HG03520 (cell line): ENCODE results near the gene ARRDC4.

Experiments used
- ATAC-seq: cut with Tn5 transposase; IDR thresholded peaks from one replicate; pipeline ENCODE4 v1.9.1; 2021; ENCODE audit warnings: mild to moderate bottlenecking, moderate library complexity; ENCODE audit not compliant: unreplicated experiment

The ARRDC4 gene

GRCh38 chr15:97995881-97996603 is 35.5 kb downstream of the ARRDC4 start:
- no peak for ATAC-seq

DNA sequence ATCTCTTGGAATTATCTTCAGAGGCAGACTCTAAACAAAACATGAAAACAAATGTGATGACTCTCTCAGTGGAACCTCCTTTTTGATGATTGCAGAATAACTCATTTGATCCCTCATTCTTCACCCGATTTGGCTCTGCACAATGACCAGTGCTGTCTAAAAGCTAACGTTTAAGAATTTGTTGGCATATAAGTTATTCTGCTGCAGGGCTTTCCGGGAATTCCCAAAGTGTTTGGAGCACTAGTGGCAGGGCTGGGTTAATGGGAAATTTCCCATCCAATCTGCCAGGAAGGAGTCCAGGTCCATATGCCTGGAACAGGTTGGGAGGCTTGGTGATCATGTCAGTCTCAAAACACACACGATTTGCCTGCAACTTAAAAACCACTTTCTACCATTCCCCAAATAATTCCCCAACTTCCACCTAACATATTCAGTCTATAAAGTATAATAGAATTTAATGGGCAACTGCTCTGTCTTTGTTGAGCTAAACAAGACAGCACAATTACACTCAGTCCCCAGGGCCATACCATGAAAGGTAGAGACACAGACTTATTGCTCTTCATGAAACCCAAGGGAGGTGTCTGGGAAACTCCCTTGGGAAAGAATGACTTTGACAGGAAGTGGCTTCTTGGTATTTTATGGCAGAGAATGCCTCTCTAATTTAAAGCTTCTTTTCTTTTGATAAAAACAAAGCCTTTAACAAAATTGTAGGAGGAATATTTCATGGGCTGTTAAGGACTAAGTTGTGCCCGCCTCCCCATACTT is 38.0 kb downstream of the ARRDC4 start:
- ATAC-seq = no peak

DNA sequence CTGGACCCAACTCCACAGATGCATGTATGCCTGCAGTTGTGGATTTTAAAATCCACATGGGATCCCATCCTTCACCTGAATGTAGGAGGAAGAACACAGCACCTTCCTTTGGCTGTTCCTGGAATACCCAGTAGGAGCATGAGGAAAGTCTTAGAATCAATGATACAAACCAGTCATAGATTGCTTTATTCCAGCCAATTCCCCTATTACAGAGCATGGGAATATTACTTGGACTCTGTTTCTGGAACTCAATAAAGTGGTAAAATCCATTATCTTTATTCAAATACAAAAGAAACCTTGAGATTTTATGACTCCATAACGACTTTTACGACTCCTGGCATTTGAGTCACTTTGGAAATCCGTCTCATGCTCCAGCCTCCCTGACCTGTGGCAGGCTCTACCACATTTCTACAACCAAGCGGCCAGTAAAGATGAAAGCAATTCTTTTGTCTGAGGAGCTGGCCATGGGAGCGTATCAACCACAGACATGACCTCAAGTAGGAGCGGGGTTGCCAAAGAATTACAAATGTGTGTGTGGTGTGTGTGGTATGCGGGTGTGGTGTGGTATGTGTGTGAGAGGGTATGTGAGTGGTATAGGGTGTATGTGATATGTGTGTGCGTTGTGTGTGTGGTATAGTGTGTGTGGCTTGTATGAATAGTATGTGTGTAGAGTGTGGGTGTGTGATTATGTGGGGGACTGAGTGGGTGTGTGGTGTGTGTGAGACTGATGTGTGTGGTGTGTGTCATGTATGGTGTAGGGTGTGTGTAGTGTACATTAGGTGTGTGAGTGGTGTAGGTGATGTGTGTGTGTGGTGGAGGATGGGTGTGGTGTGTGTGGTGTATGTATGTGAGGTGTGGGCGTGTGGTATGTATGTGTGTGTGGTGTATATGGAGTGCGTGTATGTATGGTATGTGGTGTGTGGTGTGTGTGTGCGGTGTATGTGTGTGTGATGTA is 40.0 kb downstream of the ARRDC4 start:
- no peak for ATAC-seq

DNA sequence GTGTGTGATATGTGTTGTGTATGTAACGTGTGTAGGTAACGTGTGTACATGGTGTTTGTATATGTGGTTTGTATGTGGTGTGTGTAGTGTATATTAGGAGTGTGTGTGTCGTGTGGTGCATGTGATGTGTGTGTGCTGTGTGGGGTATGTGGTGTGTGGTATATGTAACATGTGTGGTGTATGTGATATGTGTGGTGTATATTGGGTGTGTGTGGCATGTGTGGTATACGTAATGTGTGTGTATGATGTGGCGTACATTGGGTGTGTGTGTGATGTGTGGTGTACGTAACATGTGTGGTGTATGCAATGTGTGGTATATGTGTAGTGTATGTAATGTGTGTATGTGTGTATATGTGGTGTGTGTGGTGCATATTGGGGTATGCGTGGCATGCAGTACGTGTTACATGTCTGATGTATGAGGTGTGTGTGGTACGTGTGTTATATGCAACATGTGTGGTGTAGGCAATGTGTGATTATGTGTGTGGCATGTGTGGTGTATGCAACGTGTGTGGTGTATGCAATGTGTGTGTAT is 41.2 kb downstream of the ARRDC4 start:
- no peak for ATAC-seq

DNA sequence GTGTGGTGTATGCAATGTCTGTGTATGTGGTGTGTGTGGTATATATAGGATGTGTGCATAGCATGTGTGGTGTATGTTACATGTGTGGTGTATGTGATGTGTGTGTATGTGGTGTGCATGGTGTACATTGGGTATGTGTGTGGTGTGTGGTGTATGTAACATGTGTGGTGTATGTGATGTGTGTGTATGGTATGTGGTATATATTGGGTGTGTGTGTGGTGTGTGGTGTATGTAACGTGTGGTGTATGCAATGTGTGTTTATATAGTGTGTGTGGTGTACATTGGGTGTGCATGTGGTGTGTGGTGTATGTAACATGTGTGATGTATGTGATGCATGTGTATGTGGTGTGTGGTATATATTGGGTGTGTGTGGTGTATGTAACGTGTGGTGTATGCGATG is 41.9 kb downstream of the ARRDC4 start:
- no peak for ATAC-seq

DNA sequence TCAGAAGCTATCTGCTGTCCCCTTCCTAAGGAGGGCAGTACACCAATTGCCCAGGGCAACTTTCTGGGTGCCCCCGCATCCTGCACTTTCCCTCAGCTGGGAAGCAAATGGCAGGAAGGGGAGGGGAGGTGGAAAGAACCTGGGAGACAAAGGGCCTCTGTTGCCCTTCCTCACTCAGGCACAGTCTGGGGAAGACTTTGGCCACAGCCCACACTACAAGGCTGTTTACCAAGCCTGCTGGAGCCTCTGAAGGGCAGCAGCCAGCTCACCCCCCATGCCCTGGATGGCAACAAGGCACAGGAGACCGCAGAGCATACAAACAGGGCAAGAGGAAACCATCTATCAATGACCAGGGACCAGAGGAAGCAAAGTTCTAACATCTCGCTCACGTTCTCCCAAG is 42.4 kb downstream of the ARRDC4 start:
- no peak for ATAC-seq

GRCh38 chr15:98003518-98003917 is 43.0 kb downstream of the ARRDC4 start:
- ATAC-seq = no peak

DNA sequence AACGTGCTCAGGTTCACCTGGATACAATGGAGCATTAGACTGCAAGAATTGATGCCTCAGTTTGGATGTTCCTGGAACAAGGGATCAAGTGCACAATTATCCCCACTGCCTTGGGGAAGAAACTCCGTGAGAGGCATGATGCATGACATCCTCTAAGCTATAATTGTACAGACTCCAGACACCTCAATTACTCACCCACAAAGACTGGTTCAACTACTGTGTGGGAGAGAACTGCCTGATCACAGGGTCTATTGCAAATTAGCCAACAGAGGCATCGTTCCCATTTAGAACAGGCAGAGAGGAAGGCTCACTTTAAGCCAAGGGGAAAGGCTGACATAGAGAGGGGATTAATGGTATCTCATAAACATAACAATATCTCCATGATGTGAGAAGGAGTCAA is 43.5 kb downstream of the ARRDC4 start:
- ATAC-seq = no peak

GRCh38 chr15:98005659-98006058 is 45.2 kb downstream of the ARRDC4 start:
- ATAC-seq = no peak

DNA sequence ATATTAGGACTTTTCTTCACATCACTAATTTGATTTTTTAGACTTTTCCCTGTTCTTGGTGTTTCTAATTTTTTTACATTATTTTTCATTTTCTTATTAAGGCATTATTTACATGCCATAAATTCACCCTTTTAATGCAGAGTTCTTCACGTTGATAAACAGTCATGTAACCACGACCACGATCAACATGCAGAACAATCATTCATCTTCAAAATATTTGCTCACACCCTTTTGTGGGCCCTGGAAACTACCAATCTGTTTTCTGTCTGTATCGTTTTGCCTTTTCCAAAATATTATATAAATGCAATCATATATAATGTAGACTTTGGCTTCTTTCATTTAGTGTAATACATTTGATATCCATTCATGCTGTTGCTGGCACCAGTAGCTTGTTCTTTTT is 48.7 kb downstream of the ARRDC4 start:
- no peak for ATAC-seq

DNA sequence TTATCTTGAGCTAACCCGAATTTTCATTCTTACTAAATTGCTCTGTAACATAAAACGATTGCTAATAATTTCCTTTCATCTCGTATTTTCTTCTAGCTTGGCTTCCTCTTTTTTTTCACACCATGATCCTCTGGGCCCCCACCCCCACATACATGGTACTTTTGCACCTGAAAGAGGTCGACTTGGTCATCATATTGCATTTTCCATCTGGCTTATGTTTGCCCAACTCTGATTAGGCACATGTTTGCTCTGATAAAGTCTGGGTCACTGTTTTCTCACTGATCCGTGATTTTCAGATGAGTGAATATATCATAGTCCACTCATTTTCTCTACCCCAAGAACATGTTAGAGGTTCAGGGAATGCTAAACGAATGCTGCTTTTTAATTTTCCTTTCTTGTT is 49.5 kb downstream of the ARRDC4 start:
- no peak for ATAC-seq

- no peak for ATAC-seq
Observed at GRCh38 chr15:98012354-98012753, 51.9 kb downstream of the ARRDC4 start.

DNA sequence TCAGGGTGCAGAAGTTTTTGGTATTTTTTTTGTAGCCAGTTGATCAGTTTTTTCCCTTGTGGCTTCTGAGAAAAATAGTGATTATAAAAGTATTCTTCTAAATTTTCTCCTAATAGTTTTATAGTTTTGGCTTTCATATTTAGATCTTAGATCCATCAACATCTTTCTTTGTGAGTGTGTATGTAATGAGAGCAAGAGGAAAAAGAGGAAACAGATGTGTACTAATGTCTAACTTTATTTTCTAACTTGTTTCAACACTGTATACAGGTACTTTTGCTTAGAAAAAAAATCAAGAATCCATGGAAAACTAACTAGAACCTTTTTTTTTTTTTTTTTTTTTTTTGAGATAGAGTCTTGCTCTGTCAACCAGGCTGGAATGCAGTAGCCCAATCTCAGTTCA is 53.1 kb downstream of the ARRDC4 start:
- no peak for ATAC-seq

- no peak for ATAC-seq
Observed at GRCh38 chr15:98017150-98017964, 56.9 kb downstream of the ARRDC4 start.

DNA sequence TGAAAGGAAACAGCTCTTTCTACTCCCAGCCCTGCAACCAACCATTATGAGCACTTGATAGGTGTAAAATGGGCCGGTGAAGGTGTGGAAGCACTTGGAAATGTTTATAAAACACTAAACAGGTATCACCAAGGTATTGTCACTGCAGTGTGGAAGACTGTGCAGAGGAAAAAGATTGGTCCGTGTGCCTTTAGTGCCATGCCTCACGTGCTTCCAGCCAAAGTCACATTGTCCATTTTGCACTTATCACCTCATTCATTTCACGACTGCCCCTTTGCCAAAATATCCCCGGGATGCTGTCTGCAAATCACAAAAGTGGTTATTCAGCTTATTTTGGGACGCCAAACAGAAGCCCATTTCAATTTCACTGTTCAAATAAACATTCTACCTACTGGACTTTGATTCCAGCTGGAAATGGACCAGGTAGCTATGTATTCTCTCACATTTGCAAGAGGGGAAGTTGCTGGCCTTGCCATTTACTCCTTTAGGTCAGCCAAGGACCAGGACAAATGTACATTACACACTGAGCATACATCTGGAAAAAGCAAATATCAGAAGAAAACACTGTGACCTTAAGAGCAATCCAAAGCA is 58.4 kb downstream of the ARRDC4 start:
- ATAC-seq = no peak
